GM03348 (cell line): ENCODE data around the gene PTMS.

Experiments used
- DNase-seq: peaks from one replicate; pipeline ENCODE4 v3.0.0; 2012; ENCODE audit warnings: low spot score

Gene PTMS

GRCh38 chr12:6752167-6752920 lies 13.8 kb upstream of the PTMS start:
- DNase-seq: peak; percentile 79

- peak; percentile 99 for DNase-seq
Observed at GRCh38 chr12:6752921-6753771, 13.0 kb upstream of the PTMS start, which contains the start of gene MLF2. MLF2 (minus strand) TSS chr12:6753141; CDS start chr12:6752334, 807 bp downstream.

- DNase-seq: no peak
Observed at GRCh38 chr12:6753772-6754356, 12.3 kb upstream of the PTMS start.

- DNase-seq: no peak
Observed at GRCh38 chr12:6754411-6754810, 11.8 kb upstream of the PTMS start.

GRCh38 chr12:6757028-6757690 lies 9.0 kb upstream of the PTMS start:
- DNase-seq: no peak

GRCh38 chr12:6758506-6759095 lies 7.6 kb upstream of the PTMS start:
- DNase-seq: no peak

GRCh38 chr12:6759741-6760140 lies 6.4 kb upstream of the PTMS start:
- DNase-seq: no peak

- DNase-seq: no peak
Observed at GRCh38 chr12:6763380-6763779, 2.8 kb upstream of the PTMS start.

GRCh38 chr12:6764011-6764828 lies 1.9 kb upstream of the PTMS start:
- DNase-seq: peak; percentile 97

- no peak for DNase-seq
Observed at GRCh38 chr12:6765048-6765633, 1.0 kb upstream of the PTMS start.

GRCh38 chr12:6766651-6767349 lies 637 bp downstream of the PTMS start:
- peak; percentile 90 for DNase-seq

GRCh38 chr12:6767353-6768319 lies 1.5 kb downstream of the PTMS start:
- DNase-seq: no peak

- DNase-seq: no peak
Observed at GRCh38 chr12:6768437-6768914, 2.3 kb downstream of the PTMS start.

GRCh38 chr12:6768990-6769389 lies 2.8 kb downstream of the PTMS start:
- peak; percentile 53 for DNase-seq

- no peak for DNase-seq
Observed at GRCh38 chr12:6769666-6770065, 3.5 kb downstream of the PTMS start.

- no peak for DNase-seq
Observed at GRCh38 chr12:6770094-6770493, 3.9 kb downstream of the PTMS start.

GRCh38 chr12:6770600-6770999 lies 4.4 kb downstream of the PTMS start:
- DNase-seq: no peak

- no peak for DNase-seq
Observed at GRCh38 chr12:6771091-6771495, 4.9 kb downstream of the PTMS start.
